K562 (cell line): ENCODE data around the gene ANKH. TPM values are rescaled to one million over a fixed set of nuclear protein-coding genes. Genes with fewer than 3 reads are reported as not detected.

Experiments used
- ATAC-seq: fragments of 200-7000 bp; cut with Tn5 transposase; 3 replicates; pipeline ENCODE4 v1.9.1; 2020; ENCODE audit warnings: moderate library complexity
- BruUV-seq: library from RNA; stranded (reverse); fragments of 400-500 nt; replicated peaks from 2 replicates; lab custom pipeline; 2021; lab: Mats Ljungman, UMichigan
- CTCF ChIA-PET: fragments of 300-600 bp; formaldehyde crosslinking; extraction: SDS; loops from one replicate; lab custom pipeline; 2021; ENCODE audit warnings: low intra/inter-chr PET ratio; lab: Yijun Ruan, JAX
- POLR2A ChIA-PET: fragments of 300-600, 350-650 bp; sonication (Branson Sonifier 250); formaldehyde crosslinking; extraction: SDS; loops from one replicate; lab custom pipeline; 2021; ENCODE audit warnings: antibody characterized with exemption, inconsistent platforms; lab: Yijun Ruan, JAX
- DNase-seq, 4 experiments: peaks; one replicate each; pipeline versions ENCODE4 v3.0.0 to v3.0.0-alpha.2; 2011 to 2018; ENCODE audit warnings: low spot score in 3 of 4, mixed read lengths in 3 of 4; ENCODE audit errors: extremely low read depth in 1 of 4
- FAIRE-seq: peaks from 2 replicates; lab custom pipeline; 2011; peaks lifted over from hg19 to GRCh38; lab: Jason Lieb, UNC
- H2AFZ ChIP-seq: 2 replicates; pipeline ENCODE4 v1.6.0; 2011; ENCODE audit warnings: low read depth, low read length, control low read depth, inconsistent platforms
- H3K27ac ChIP-seq: fragments of 200-600 bp; 3 replicates; pipeline ENCODE4 v1.8.0; 2011; ENCODE audit warnings: low read depth, mild to moderate bottlenecking, control low read depth, inconsistent platforms, low read length, moderate library complexity, mixed read lengths; ENCODE audit errors: extremely low read depth
- H3K27me3 ChIP-seq, 2 experiments: fragments of 300-600 bp in 1 of 2; 2 replicates in 1 of 2; 3 replicates in 1 of 2; pipeline versions ENCODE4 v1.6.0 to v1.8.0; 2011; ENCODE audit warnings: inconsistent platforms in 2 of 2, low read length in 2 of 2, mild to moderate bottlenecking in 1 of 2, mixed read lengths in 1 of 2, moderate library complexity in 1 of 2; ENCODE audit not compliant: control insufficient read depth in 2 of 2, insufficient read depth in 2 of 2
- H3K36me3 ChIP-seq: fragments of 300-600 bp; 3 replicates; pipeline ENCODE4 v1.8.0; 2011; ENCODE audit warnings: mild to moderate bottlenecking, low read length, inconsistent platforms; ENCODE audit not compliant: control insufficient read depth, insufficient read depth
- H3K4me1 ChIP-seq, 2 experiments: fragments of 200-600 bp in 1 of 2; replicated peaks in 1 of 2; 2 replicates in 1 of 2; 3 replicates in 1 of 2; pipeline versions ENCODE4 v1.5.1 to v1.8.0; 2011; ENCODE audit warnings: inconsistent platforms in 2 of 2, low read length in 2 of 2, mild to moderate bottlenecking in 1 of 2, mixed read lengths in 1 of 2, moderate library complexity in 1 of 2; ENCODE audit not compliant: control insufficient read depth in 2 of 2, insufficient read depth in 2 of 2
- H3K4me2 ChIP-seq: 2 replicates; pipeline ENCODE4 v1.6.1; 2011; ENCODE audit warnings: low read length, control low read depth, inconsistent platforms, mixed read lengths; ENCODE audit not compliant: insufficient read depth
- H3K4me3 ChIP-seq: fragments of 200-600 bp; sonication (generic), shearing (Covaris generic); 2 replicates; pipeline ENCODE4 v1.5.1; 2016; ENCODE audit warnings: control low read depth, inconsistent platforms
- H3K79me2 ChIP-seq: fragments of 200-600 bp; 3 replicates; pipeline ENCODE4 v1.8.0; 2011; ENCODE audit warnings: low read length, inconsistent platforms; ENCODE audit not compliant: control insufficient read depth, insufficient read depth
- H3K9ac ChIP-seq, 2 experiments: 2 replicates each; pipeline versions ENCODE4 v1.6.0 to v1.6.1; 2011; ENCODE audit warnings: low read depth in 2 of 2, low read length in 2 of 2, control low read depth in 1 of 2, inconsistent platforms in 1 of 2, mild to moderate bottlenecking in 1 of 2, mixed read lengths in 1 of 2; ENCODE audit not compliant: insufficient read depth in 1 of 2
- H3K9me1 ChIP-seq: one replicate; pipeline ENCODE4 v1.6.0; 2011; ENCODE audit warnings: inconsistent platforms, mild to moderate bottlenecking, low read length, moderate library complexity; ENCODE audit not compliant: control insufficient read depth, insufficient read depth
- H3K9me3 ChIP-seq: replicated peaks from 2 replicates; pipeline ENCODE4 v1.5.1; 2011; ENCODE audit warnings: low read depth, low read length, inconsistent platforms; ENCODE audit not compliant: control insufficient read depth, insufficient read depth
- H4K20me1 ChIP-seq: replicated peaks from 2 replicates; pipeline ENCODE4 v1.6.1; 2011; ENCODE audit warnings: low read length, inconsistent platforms, mixed read lengths; ENCODE audit not compliant: control insufficient read depth, insufficient read depth
- CAMTA2 ChIP-seq: fragments of 250-450 bp; sonication (Bioruptor Pico); conservative IDR thresholded peaks from 2 replicates; pipeline ENCODE4 v1.5.1; 2022
- FOXO4 ChIP-seq: fragments of 450-650 bp; formaldehyde crosslinking; IDR thresholded peaks from 2 replicates; pipeline ENCODE4 v1.4.0; 2020; ENCODE audit warnings: mild to moderate bottlenecking, moderate library complexity
- GTF2A2 ChIP-seq: IDR thresholded peaks from 2 replicates; pipeline ENCODE4 v1.6.1; 2016; ENCODE audit warnings: mild to moderate bottlenecking, missing genetic modification characterization, missing compliant biosample characterization
- HINFP ChIP-seq: fragments of 450-650 bp; conservative IDR thresholded peaks from 2 replicates; pipeline ENCODE4 v1.6.1; 2016; ENCODE audit warnings: missing genetic modification characterization, low read depth, mild to moderate bottlenecking, control low read depth, missing compliant biosample characterization
- HSF4 ChIP-seq: fragments of 250-450 bp; sonication (Bioruptor Pico); IDR thresholded peaks from 2 replicates; pipeline ENCODE4 v2.1.2; 2022; ENCODE audit warnings: mild to moderate bottlenecking, moderate library complexity, borderline replicate concordance
- NFE2L1 ChIP-seq: fragments of 450-650 bp; IDR thresholded peaks from 2 replicates; pipeline ENCODE4 v1.6.1; 2016; ENCODE audit warnings: missing genetic modification characterization, low read depth, mild to moderate bottlenecking, missing compliant biosample characterization, moderate library complexity, borderline replicate concordance
- PRMT5 ChIP-seq: sonication (generic); formaldehyde crosslinking; IDR thresholded peaks from 2 replicates; pipeline ENCODE4 v1.5.0; 2020; ENCODE audit warnings: missing genetic modification reagents
- SRSF7 ChIP-seq: fragments of 200-400 bp; formaldehyde crosslinking; optimal IDR thresholded peaks from 2 replicates; pipeline ENCODE3; 2017; ENCODE audit warnings: mild to moderate bottlenecking, low read depth, low read length
- TCF3 ChIP-seq: sonication (generic); formaldehyde crosslinking; IDR thresholded peaks from 2 replicates; pipeline ENCODE4 v1.4.0; 2020; ENCODE audit warnings: mild to moderate bottlenecking, missing genetic modification reagents
- TOE1 ChIP-seq, 2 experiments: fragments of 450-650 bp in 1 of 2; sonication (generic) in 1 of 2; formaldehyde crosslinking in 1 of 2; IDR thresholded peaks; 2 replicates each; pipeline versions ENCODE4 v1.7.1 to v1.8.0; 2016 to 2022; ENCODE audit warnings: borderline replicate concordance in 2 of 2, mild to moderate bottlenecking in 2 of 2, antibody characterized with exemption in 1 of 2, inconsistent platforms in 1 of 2, low read depth in 1 of 2, missing genetic modification reagents in 1 of 2, moderate library complexity in 1 of 2
- ZNF280A ChIP-seq: fragments of 450-650 bp; IDR thresholded peaks from 2 replicates; pipeline ENCODE4 v1.6.1; 2018; ENCODE audit warnings: mild to moderate bottlenecking, low read depth; ENCODE audit not compliant: partially characterized antibody
- ZNF57 ChIP-seq: fragments of 450-650 bp; formaldehyde crosslinking; IDR thresholded peaks from 2 replicates; pipeline ENCODE4 v1.4.0; 2020; ENCODE audit warnings: mild to moderate bottlenecking, moderate library complexity
- ZNF79 ChIP-seq: fragments of 250-450 bp; sonication (Bioruptor Pico); IDR thresholded peaks from 2 replicates; pipeline ENCODE4 v1.4.0; 2020; ENCODE audit warnings: low read depth, mild to moderate bottlenecking, moderate library complexity
- WGBS: fragments of 100-300 bp; shearing (Covaris generic); methylation state at CpG from one replicate; pipeline ENCODE4 v1.1.6; 2016; ENCODE audit warnings: low coverage, mixed read lengths; ENCODE audit not compliant: insufficient coverage; ENCODE audit errors: missing lambda C conversion rate; 5-methylcytosine and 5-hydroxymethylcytosine counted together
- in situ Hi-C: fragments of 300-500 bp; cut with MboI; formaldehyde crosslinking; loops from 4 replicates; pipeline ENCODE4 v1.15.0; 2018; ENCODE audit warnings: inconsistent platforms, mixed read lengths
- intact Hi-C: fragments of 100-400 bp; cut with micrococcal nuclease; formaldehyde crosslinking; loops from 2 replicates; pipeline ENCODE4 v1.14.2; 2022
- polyA plus RNA-seq, 8 experiments: library from polyadenylated mRNA; depleted of rRNA in 4 of 8; stranded (reverse) in 5 of 8; unstranded in 3 of 8; fragments of >200 nt; fragmentation: Nextera tagmentation in 2 of 8; fragmentation: Illumina TruSeq in 1 of 8; extraction: Ambion mirVana in 2 of 8; extraction: Trizol in 1 of 8; gene quantifications; 2 replicates each; pipeline versions ENCODE4 v1.2.1 to v1.2.3, GENCODE V29; 2011 to 2014; ENCODE audit warnings: inconsistent platforms in 1 of 8, missing spikeins in 1 of 8
- total RNA-seq, 7 experiments: library from RNA; depleted of rRNA in 6 of 7; stranded (reverse); fragments of >200 nt in 6 of 7; fragmentation: Illumina TruSeq in 2 of 7; extraction: Trizol in 2 of 7; gene quantifications; 2 replicates each; pipeline versions ENCODE4 v1.2.1 to v1.2.3, GENCODE V29; 2011 to 2021; ENCODE audit warnings: low replicate concordance in 1 of 7
- TF ChIP-seq, protein P1 (sequence below): sonication (generic); formaldehyde crosslinking; IDR thresholded peaks from 2 replicates; pipeline ENCODE4 v1.8.0; 2023; ENCODE audit warnings: mild to moderate bottlenecking, missing genetic modification reagents

The ANKH gene
- total and polyA plus RNA-seq, 9 of the 15 experiments (the other 6 are each of a cell fraction or from before 2014, with no cell fraction given): 0.79 to 12.2 (median 4.5) TPM

DNA sequence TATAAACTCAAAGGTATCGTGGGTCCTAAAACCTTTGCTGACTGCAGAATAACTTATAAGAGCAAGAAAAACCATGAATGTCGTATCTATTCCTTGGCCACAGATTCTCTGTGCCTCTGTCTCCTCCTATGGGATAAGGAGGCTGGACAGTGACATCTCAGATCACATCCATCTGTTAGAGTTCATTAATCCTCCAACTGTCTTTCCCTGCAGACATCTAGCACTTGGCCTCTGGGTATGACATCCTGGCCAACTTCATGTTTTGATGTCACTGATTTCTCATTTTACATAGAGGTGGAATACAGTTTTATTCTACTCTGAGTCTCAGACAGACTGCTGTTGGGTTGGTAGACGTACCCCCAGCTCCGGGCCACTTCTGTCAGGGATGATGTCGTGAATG, 120.9 kb downstream of the ANKH start:
- Histone ChIP-seq H2AFZ (no peak overlapping the region), H3K4me1 (0 out of 5 replicates have a peak, but pooled peaks cover 0 to 3% of the 10 kb centered on the region in 2 experiments), H3K4me2 (no peak overlapping the region), H4K20me1 (no peaks in the 10 kb centered on the region), H3K27ac (no peak overlapping the region), H3K36me3 (no peaks in the 10 kb centered on the region), H3K9me1 (no peaks in the 10 kb centered on the region), H3K9ac (no peak overlapping the region), H3K9me3 (no peaks in the 10 kb centered on the region), H3K79me2 (no peaks in the 10 kb centered on the region), H3K4me3 (no peak overlapping the region), H3K27me3 (peaks cover 12 to 35% of the 10 kb centered on the region in 2 experiments)
- intact Hi-C loops (no loop called here), in situ Hi-C loops (no loop called here)
- no TSS peak for BruUV-seq
- WGBS: 5% methylated on average over 5 of the region's 5 CpGs
- FAIRE-seq: no peak
- ChIA-PET CTCF (no interaction called here), POLR2A (no interaction called here)
- no peak for DNase-seq
- ATAC-seq: no peak
- TF ChIP-seq GTF2A2 (tag) (no peak), FOXO4 (CRISPR knock-in tag) (no peak), PRMT5 (no peak), ZNF79 (no peak), HINFP (tag) (no peak), CAMTA2 (CRISPR knock-in tag) (no peak), NFE2L1 (no peak), TCF3 (no peak), SRSF7 (no peak), TOE1 (IDR thresholded peaks at IDR 0.05; ENCODE audit: borderline replicate concordance) (no peak), TOE1 (CRISPR knock-in tag; IDR thresholded peaks at IDR 0.05; ENCODE audit: borderline replicate concordance, low read depth) (no peak), ZNF57 (CRISPR knock-in tag) (no peak), ZNF280A (no peak), HSF4 (CRISPR knock-in tag) (no peak)
- TF ChIP-seq, protein P1, sequence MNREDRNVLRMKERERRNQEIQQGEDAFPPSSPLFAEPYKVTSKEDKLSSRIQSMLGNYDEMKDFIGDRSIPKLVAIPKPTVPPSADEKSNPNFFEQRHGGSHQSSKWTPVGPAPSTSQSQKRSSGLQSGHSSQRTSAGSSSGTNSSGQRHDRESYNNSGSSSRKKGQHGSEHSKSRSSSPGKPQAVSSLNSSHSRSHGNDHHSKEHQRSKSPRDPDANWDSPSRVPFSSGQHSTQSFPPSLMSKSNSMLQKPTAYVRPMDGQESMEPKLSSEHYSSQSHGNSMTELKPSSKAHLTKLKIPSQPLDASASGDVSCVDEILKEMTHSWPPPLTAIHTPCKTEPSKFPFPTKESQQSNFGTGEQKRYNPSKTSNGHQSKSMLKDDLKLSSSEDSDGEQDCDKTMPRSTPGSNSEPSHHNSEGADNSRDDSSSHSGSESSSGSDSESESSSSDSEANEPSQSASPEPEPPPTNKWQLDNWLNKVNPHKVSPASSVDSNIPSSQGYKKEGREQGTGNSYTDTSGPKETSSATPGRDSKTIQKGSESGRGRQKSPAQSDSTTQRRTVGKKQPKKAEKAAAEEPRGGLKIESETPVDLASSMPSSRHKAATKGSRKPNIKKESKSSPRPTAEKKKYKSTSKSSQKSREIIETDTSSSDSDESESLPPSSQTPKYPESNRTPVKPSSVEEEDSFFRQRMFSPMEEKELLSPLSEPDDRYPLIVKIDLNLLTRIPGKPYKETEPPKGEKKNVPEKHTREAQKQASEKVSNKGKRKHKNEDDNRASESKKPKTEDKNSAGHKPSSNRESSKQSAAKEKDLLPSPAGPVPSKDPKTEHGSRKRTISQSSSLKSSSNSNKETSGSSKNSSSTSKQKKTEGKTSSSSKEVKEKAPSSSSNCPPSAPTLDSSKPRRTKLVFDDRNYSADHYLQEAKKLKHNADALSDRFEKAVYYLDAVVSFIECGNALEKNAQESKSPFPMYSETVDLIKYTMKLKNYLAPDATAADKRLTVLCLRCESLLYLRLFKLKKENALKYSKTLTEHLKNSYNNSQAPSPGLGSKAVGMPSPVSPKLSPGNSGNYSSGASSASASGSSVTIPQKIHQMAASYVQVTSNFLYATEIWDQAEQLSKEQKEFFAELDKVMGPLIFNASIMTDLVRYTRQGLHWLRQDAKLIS (CRISPR knock-in tag): no peak
